ENCODE results near the gene CTNNA1.
"Not testable (repeated sequence)": the region's sequence is repeated elsewhere in the genome, so short reads cannot be mapped to it uniquely, and the experiment has no call there.

Gene CTNNA1

GRCh38 chr5:138724470-138725146, 28.6 kb upstream of the CTNNA1 start:
- peak; percentile 94 for DNase-seq (ENCODE audit: low read depth, low spot score)

- DNase-seq (ENCODE audit: low read depth, low spot score) = peak; percentile 98
These were observed 27.9 kb upstream of the CTNNA1 start for GRCh38 chr5:138725153-138725817.

- DNase-seq (ENCODE audit: low read depth, low spot score) = no peak
These were observed 27.3 kb upstream of the CTNNA1 start for GRCh38 chr5:138725818-138726416.

GRCh38 chr5:138726848-138727247, 26.4 kb upstream of the CTNNA1 start:
- DNase-seq (ENCODE audit: low read depth, low spot score) = no peak

GRCh38 chr5:138730496-138730895, 22.7 kb upstream of the CTNNA1 start:
- not testable (repeated sequence) for DNase-seq (ENCODE audit: low read depth, low spot score)

- no peak for DNase-seq (ENCODE audit: low read depth, low spot score)
These were observed 20.8 kb upstream of the CTNNA1 start for GRCh38 chr5:138732466-138732865.

- no peak for DNase-seq (ENCODE audit: low read depth, low spot score)
These were observed 20.3 kb upstream of the CTNNA1 start for GRCh38 chr5:138732933-138733332.

GRCh38 chr5:138733509-138733908, 19.7 kb upstream of the CTNNA1 start:
- DNase-seq (ENCODE audit: low read depth, low spot score) = no peak

- DNase-seq (ENCODE audit: low read depth, low spot score) = no peak
These were observed 16.9 kb upstream of the CTNNA1 start for GRCh38 chr5:138736293-138736692.

GRCh38 chr5:138737494-138738265, 15.5 kb upstream of the CTNNA1 start:
- DNase-seq (ENCODE audit: low read depth, low spot score) = no peak

- no peak for DNase-seq (ENCODE audit: low read depth, low spot score)
These were observed 14.8 kb upstream of the CTNNA1 start for GRCh38 chr5:138738399-138738798.

- DNase-seq (ENCODE audit: low read depth, low spot score) = no peak
These were observed 13.3 kb upstream of the CTNNA1 start for GRCh38 chr5:138739938-138740337.

- DNase-seq (ENCODE audit: low read depth, low spot score) = no peak
These were observed 9.7 kb upstream of the CTNNA1 start for GRCh38 chr5:138743484-138743883.

GRCh38 chr5:138745268-138745667, 8.0 kb upstream of the CTNNA1 start:
- peak; percentile 89 for DNase-seq (ENCODE audit: low read depth, low spot score)

- no peak for DNase-seq (ENCODE audit: low read depth, low spot score)
These were observed 4.6 kb upstream of the CTNNA1 start for GRCh38 chr5:138748630-138749081.

- DNase-seq (ENCODE audit: low read depth, low spot score) = not testable (repeated sequence)
These were observed 1.9 kb upstream of the CTNNA1 start for GRCh38 chr5:138751344-138751743.

GRCh38 chr5:138752341-138752950, 779 bp upstream of the CTNNA1 start:
- DNase-seq (ENCODE audit: low read depth, low spot score) = peak; percentile 69

GRCh38 chr5:138753794-138754698, 821 bp downstream of the CTNNA1 start:
- DNase-seq (ENCODE audit: low read depth, low spot score) = peak; percentile 72

- no peak for DNase-seq (ENCODE audit: low read depth, low spot score)
These were observed 1.5 kb downstream of the CTNNA1 start for GRCh38 chr5:138754699-138755057.

- DNase-seq (ENCODE audit: low read depth, low spot score) = no peak
These were observed 2.0 kb downstream of the CTNNA1 start for GRCh38 chr5:138755084-138755748.
